GM18951 (cell line): Measurements from ENCODE around the gene GRM2.
"Not testable (repeated sequence)": the region's sequence is repeated elsewhere in the genome, so short reads cannot be mapped to it uniquely, and the experiment has no call there.

Source experiments
- POLR2A ChIP-seq: IDR thresholded peaks from 4 replicates; pipeline ENCODE4 v1.6.1; 2011; ENCODE audit warnings: mild to moderate bottlenecking; ENCODE audit not compliant: insufficient read length, insufficient read depth; ENCODE audit errors: extremely low read depth
- in situ Hi-C: fragments of 300-500 bp; cut with MboI; formaldehyde crosslinking; loops from one replicate; pipeline ENCODE4 v1.12.0; 2022; ENCODE audit warnings: low sequenced_read_pairs, mixed read lengths, inconsistent platforms; ENCODE audit not compliant: unreplicated experiment

The GRM2 gene

GRCh38 chr3:51733859-51734571, 27.1 kb downstream of the GRM2 start:
- in situ Hi-C loops = no loop called here

GRCh38 chr3:51734572-51734907, 27.7 kb downstream of the GRM2 start:
- no peak for TF ChIP-seq POLR2A
- in situ Hi-C loops = no loop called here

More at GRCh38 chr3:51733859-51734571, 27.1 kb downstream of the GRM2 start:
- no peak for TF ChIP-seq POLR2A

GRCh38 chr3:51735039-51735438, 28.2 kb downstream of the GRM2 start:
- no peak for TF ChIP-seq POLR2A
- in situ Hi-C loops = no loop called here

- TF ChIP-seq POLR2A = no peak
Observed at GRCh38 chr3:51735950-51736349, 29.1 kb downstream of the GRM2 start.

GRCh38 chr3:51739110-51739509, 32.2 kb downstream of the GRM2 start:
- in situ Hi-C loops = no loop called here
- no peak for TF ChIP-seq POLR2A

More at GRCh38 chr3:51735950-51736349, 29.1 kb downstream of the GRM2 start:
- in situ Hi-C loops = no loop called here

GRCh38 chr3:51742320-51742719, 35.5 kb downstream of the GRM2 start:
- in situ Hi-C loops = not testable (repeated sequence)

GRCh38 chr3:51742978-51743377, 36.1 kb downstream of the GRM2 start:
- in situ Hi-C loops = not testable (repeated sequence)

GRCh38 chr3:51747840-51748239, 41.0 kb downstream of the GRM2 start:
- no peak for TF ChIP-seq POLR2A
- in situ Hi-C loops = no loop called here

GRCh38 chr3:51748327-51748726, 41.5 kb downstream of the GRM2 start:
- in situ Hi-C loops = no loop called here

GRCh38 chr3:51750878-51751277, 44.0 kb downstream of the GRM2 start:
- TF ChIP-seq POLR2A = no peak

More at GRCh38 chr3:51748327-51748726, 41.5 kb downstream of the GRM2 start:
- no peak for TF ChIP-seq POLR2A

GRCh38 chr3:51751287-51751686, 44.4 kb downstream of the GRM2 start:
- no peak for TF ChIP-seq POLR2A
- in situ Hi-C loops = no loop called here

More at GRCh38 chr3:51750878-51751277, 44.0 kb downstream of the GRM2 start:
- in situ Hi-C loops = no loop called here

GRCh38 chr3:51753763-51754750, 47.2 kb downstream of the GRM2 start:
- in situ Hi-C loops = not testable (repeated sequence)

GRCh38 chr3:51759203-51759602, 52.3 kb downstream of the GRM2 start:
- in situ Hi-C loops = no loop called here
- TF ChIP-seq POLR2A = no peak
